DOHH2 (cell line): ENCODE measurements around the gene MUC5AC.

Source experiments
- CTCF ChIP-seq: fragments of 200-600 bp; sonication (generic); IDR thresholded peaks from one replicate; pipeline ENCODE4 v1.5.1; 2014; ENCODE audit warnings: antibody characterized with exemption, mild to moderate bottlenecking, low read depth, low read length; ENCODE audit not compliant: poor library complexity, severe bottlenecking
- EZH2phosphoT487 ChIP-seq: fragments of 200-600 bp; sonication (generic); IDR thresholded peaks from 2 replicates; pipeline ENCODE4 v1.6.1; 2017; ENCODE audit warnings: borderline replicate concordance, mild to moderate bottlenecking, antibody characterized with exemption, low read length, moderate library complexity, mixed read lengths

GRCh38 chr11:1174441-1175370, 17.0 kb downstream of the MUC5AC start:
- no peak for TF ChIP-seq CTCF
- TF ChIP-seq EZH2phosphoT487: no peak
